ENCODE results near the gene INPP5A.

Gene INPP5A

DNA sequence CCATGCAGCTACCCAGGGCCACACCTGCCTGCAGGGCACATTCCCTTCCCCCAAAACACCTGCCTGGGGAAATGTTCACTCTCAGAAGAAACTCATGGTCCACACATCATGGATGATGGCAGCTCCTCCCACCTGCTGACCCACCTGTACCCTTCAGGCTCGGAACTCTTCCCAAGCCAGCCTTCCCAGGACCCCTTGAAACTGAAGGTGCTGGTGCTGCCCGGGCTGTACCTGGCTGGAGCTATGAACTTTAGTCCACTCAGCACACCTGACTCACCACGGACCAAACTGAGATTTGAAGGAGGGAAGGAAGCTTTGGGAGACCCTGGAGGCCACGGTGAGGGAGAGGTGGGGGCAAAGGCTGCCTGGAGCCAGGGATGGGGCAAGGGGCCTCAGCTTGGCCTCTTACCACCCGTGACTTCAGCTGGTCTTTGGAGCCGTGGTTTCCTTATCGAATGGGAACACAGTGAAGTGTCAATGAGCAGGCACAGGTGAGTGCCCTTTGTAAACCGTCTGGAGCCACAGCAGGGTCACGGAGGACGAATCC lies 30.1 kb upstream of the INPP5A start:
- H3K4ac ChIP-seq (ENCODE audit: low read depth, low read length), result no peak overlapping the region
- H3K23ac ChIP-seq (ENCODE audit: low read length), result no peak overlapping the region
- no CpG with 5 or more reads among the region's 10 CpGs for WGBS (ENCODE audit: extremely low coverage, insufficient coverage, low lambda C conversion rate)
- no peak overlapping the region for H3K18ac ChIP-seq (ENCODE audit: low read length)
- no peak overlapping the region for H3K27ac ChIP-seq (ENCODE audit: low read depth, low read length)
- H3K4me3 ChIP-seq (ENCODE audit: low read length), result no peak overlapping the region
- DNase-seq, result no peak
- H2AK5ac ChIP-seq (ENCODE audit: low read length), result no peak overlapping the region
- no peak overlapping the region for H3K4me2 ChIP-seq (ENCODE audit: low read length)
- no peak overlapping the region for H2BK15ac ChIP-seq (replicated peaks; ENCODE audit: low read depth)
- H3K79me2 ChIP-seq (ENCODE audit: control insufficient read depth, insufficient read depth, low read length), result no peaks in the 10 kb centered on the region
- H2BK120ac ChIP-seq (ENCODE audit: low read depth, low read length), result no peak overlapping the region
- no peaks in the 10 kb centered on the region for H3K27me3 ChIP-seq (ENCODE audit: insufficient read depth, low read length, poor library complexity)
- no peaks in the 10 kb centered on the region for H3K36me3 ChIP-seq (ENCODE audit: control insufficient read depth, insufficient read depth, low read length)
- H3K56ac ChIP-seq (ENCODE audit: low read length), result no peak overlapping the region
- no peak overlapping the region for H4K8ac ChIP-seq (ENCODE audit: low read depth, low read length)
- H3K4me1 ChIP-seq (ENCODE audit: control insufficient read depth, low read depth, low read length), result no peaks in the 10 kb centered on the region
- H3K9ac ChIP-seq (ENCODE audit: low read length), result no peak overlapping the region
- H2BK5ac ChIP-seq (ENCODE audit: low read length), result no peak overlapping the region
- H3K79me1 ChIP-seq (ENCODE audit: low read length), result no peaks in the 10 kb centered on the region
- H4K5ac ChIP-seq (ENCODE audit: low read length), result no peak overlapping the region

GRCh38 chr10:132507956-132508490 lies 29.6 kb upstream of the INPP5A start:
- no peak for DNase-seq
- Histone ChIP-seq H3K79me1 (ENCODE audit: low read length) (no peaks in the 10 kb centered on the region), H2BK15ac (replicated peaks; ENCODE audit: low read depth) (no peak overlapping the region), H3K27ac (ENCODE audit: low read depth, low read length) (no peak overlapping the region), H4K5ac (ENCODE audit: low read length) (no peak overlapping the region), H2BK120ac (ENCODE audit: low read depth, low read length) (no peak overlapping the region), H3K4me3 (ENCODE audit: low read length) (no peak overlapping the region), H4K8ac (ENCODE audit: low read depth, low read length) (no peak overlapping the region), H3K4me2 (ENCODE audit: low read length) (no peak overlapping the region), H3K27me3 (ENCODE audit: insufficient read depth, low read length, poor library complexity) (no peaks in the 10 kb centered on the region), H3K23ac (ENCODE audit: low read length) (no peak overlapping the region), H3K18ac (ENCODE audit: low read length) (no peak overlapping the region), H3K79me2 (ENCODE audit: control insufficient read depth, insufficient read depth, low read length) (no peaks in the 10 kb centered on the region), H3K36me3 (ENCODE audit: control insufficient read depth, insufficient read depth, low read length) (no peaks in the 10 kb centered on the region), H3K4ac (ENCODE audit: low read depth, low read length) (no peak overlapping the region), H3K56ac (ENCODE audit: low read length) (no peak overlapping the region), H3K4me1 (ENCODE audit: control insufficient read depth, low read depth, low read length) (no peaks in the 10 kb centered on the region), H3K9ac (ENCODE audit: low read length) (no peak overlapping the region), H2BK5ac (ENCODE audit: low read length) (no peak overlapping the region), H2AK5ac (ENCODE audit: low read length) (no peak overlapping the region)
- WGBS (ENCODE audit: extremely low coverage, insufficient coverage, low lambda C conversion rate), result no CpG with 5 or more reads among the region's 10 CpGs

DNA sequence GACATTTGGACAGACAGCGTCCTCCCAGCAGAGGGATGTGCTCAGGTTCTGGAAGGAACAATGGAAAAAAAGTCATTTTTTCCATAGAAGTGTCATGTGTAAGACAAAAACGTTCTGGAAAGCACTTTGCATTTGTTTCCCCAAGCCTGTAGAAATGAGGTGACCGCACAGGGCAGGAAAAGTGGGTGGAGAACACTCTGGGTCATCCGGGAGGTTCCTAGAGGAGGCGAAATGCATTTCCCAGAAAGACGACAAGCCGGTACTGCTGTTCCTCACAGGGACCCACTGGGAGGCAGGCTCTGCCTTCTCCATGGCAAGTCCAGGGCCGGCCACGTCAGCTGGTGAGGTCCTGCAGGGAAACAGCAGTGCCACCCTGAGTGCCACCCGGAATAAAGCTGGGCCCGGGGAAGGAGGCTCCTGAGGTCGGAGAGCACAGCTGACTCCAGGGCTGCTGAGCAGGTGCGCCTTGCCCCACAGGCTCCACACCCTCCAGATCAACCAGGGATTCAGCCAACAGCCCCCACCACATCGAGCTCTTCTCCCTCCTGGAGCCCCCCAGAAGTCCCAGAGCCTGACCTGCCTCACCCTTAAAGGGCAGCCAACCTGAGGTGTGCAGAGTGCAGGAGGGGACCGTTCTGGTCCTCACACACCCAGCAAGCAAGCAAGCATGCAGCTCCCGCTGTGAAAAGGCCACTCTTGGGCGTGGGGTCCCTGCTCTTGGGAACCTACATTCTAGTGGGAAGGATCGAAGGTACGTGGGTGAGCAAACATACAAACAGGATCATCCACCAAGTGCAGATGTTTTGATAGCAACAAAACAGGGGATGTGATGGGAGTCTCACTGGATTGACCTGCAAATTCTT lies 28.8 kb upstream of the INPP5A start:
- no peak for DNase-seq
- no peak overlapping the region for H3K56ac ChIP-seq (ENCODE audit: low read length)
- no CpG with 5 or more reads among the region's 19 CpGs for WGBS (ENCODE audit: extremely low coverage, insufficient coverage, low lambda C conversion rate)

GRCh38 chr10:132509506-132510173 lies 27.9 kb upstream of the INPP5A start:
- Histone ChIP-seq H2BK120ac (ENCODE audit: low read depth, low read length) (no peak overlapping the region), H3K79me1 (ENCODE audit: low read length) (no peaks in the 10 kb centered on the region), H2AK5ac (ENCODE audit: low read length) (no peak overlapping the region), H3K27ac (ENCODE audit: low read depth, low read length) (no peak overlapping the region), H4K5ac (ENCODE audit: low read length) (no peak overlapping the region), H3K27me3 (ENCODE audit: insufficient read depth, low read length, poor library complexity) (no peaks in the 10 kb centered on the region), H3K4me1 (ENCODE audit: control insufficient read depth, low read depth, low read length) (no peaks in the 10 kb centered on the region), H3K36me3 (ENCODE audit: control insufficient read depth, insufficient read depth, low read length) (no peaks in the 10 kb centered on the region), H3K4ac (ENCODE audit: low read depth, low read length) (no peak overlapping the region), H4K8ac (ENCODE audit: low read depth, low read length) (no peak overlapping the region), H2BK15ac (replicated peaks; ENCODE audit: low read depth) (no peak overlapping the region), H3K18ac (ENCODE audit: low read length) (no peak overlapping the region), H3K56ac (ENCODE audit: low read length) (no peak overlapping the region), H3K23ac (ENCODE audit: low read length) (no peak overlapping the region), H3K79me2 (ENCODE audit: control insufficient read depth, insufficient read depth, low read length) (no peaks in the 10 kb centered on the region), H3K4me2 (ENCODE audit: low read length) (no peak overlapping the region), H3K9ac (ENCODE audit: low read length) (no peak overlapping the region), H3K4me3 (ENCODE audit: low read length) (no peak overlapping the region), H2BK5ac (ENCODE audit: low read length) (no peak overlapping the region)
- no CpG with 5 or more reads among the region's 14 CpGs for WGBS (ENCODE audit: extremely low coverage, insufficient coverage, low lambda C conversion rate)
- no peak for DNase-seq

More for the DNA sequence above, 28.8 kb upstream of the INPP5A start:
- no peaks in the 10 kb centered on the region for H3K79me2 ChIP-seq (ENCODE audit: control insufficient read depth, insufficient read depth, low read length)
- no peak overlapping the region for H3K23ac ChIP-seq (ENCODE audit: low read length)
- H3K4me2 ChIP-seq (ENCODE audit: low read length), result no peak overlapping the region
- no peak overlapping the region for H2AK5ac ChIP-seq (ENCODE audit: low read length)
- no peak overlapping the region for H3K27ac ChIP-seq (ENCODE audit: low read depth, low read length)
- H3K4me3 ChIP-seq (ENCODE audit: low read length), result no peak overlapping the region
- no peaks in the 10 kb centered on the region for H3K79me1 ChIP-seq (ENCODE audit: low read length)
- H3K27me3 ChIP-seq (ENCODE audit: insufficient read depth, low read length, poor library complexity), result no peaks in the 10 kb centered on the region
- no peaks in the 10 kb centered on the region for H3K36me3 ChIP-seq (ENCODE audit: control insufficient read depth, insufficient read depth, low read length)
- H3K18ac ChIP-seq (ENCODE audit: low read length), result no peak overlapping the region
- H2BK5ac ChIP-seq (ENCODE audit: low read length), result no peak overlapping the region
- H2BK15ac ChIP-seq (replicated peaks; ENCODE audit: low read depth), result no peak overlapping the region
- H3K4ac ChIP-seq (ENCODE audit: low read depth, low read length), result no peak overlapping the region
- no peaks in the 10 kb centered on the region for H3K4me1 ChIP-seq (ENCODE audit: control insufficient read depth, low read depth, low read length)
- H3K9ac ChIP-seq (ENCODE audit: low read length), result no peak overlapping the region
- no peak overlapping the region for H2BK120ac ChIP-seq (ENCODE audit: low read depth, low read length)
- H4K5ac ChIP-seq (ENCODE audit: low read length), result no peak overlapping the region
- H4K8ac ChIP-seq (ENCODE audit: low read depth, low read length), result no peak overlapping the region

DNA sequence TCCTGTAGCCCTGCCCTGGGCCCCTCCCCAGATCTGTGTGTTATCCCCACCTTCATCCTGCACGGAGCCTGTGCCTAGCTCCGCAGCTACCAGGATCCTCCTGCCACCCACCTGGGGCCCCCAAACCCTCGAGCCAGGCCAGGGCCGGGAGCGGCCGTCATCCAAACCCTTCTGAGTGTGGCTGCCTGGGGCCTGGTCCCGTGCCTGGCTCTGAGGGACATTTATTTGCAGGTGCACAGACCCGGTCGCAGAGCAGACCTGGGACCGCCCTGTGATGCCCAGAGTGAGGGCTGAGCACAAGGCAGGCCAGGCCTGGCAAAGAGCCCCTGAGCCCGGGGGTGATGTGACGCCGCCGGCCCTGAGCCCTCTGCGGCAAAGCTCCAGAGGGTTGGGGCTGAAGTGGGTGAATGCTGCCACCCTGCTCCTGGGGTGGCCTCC lies 27.4 kb upstream of the INPP5A start:
- no peak overlapping the region for H3K27ac ChIP-seq (ENCODE audit: low read depth, low read length)
- H2BK120ac ChIP-seq (ENCODE audit: low read depth, low read length), result no peak overlapping the region
- no peak overlapping the region for H4K5ac ChIP-seq (ENCODE audit: low read length)
- no peak overlapping the region for H2BK5ac ChIP-seq (ENCODE audit: low read length)
- H3K79me2 ChIP-seq (ENCODE audit: control insufficient read depth, insufficient read depth, low read length), result no peaks in the 10 kb centered on the region
- H3K4me1 ChIP-seq (ENCODE audit: control insufficient read depth, low read depth, low read length), result no peaks in the 10 kb centered on the region
- no peak overlapping the region for H3K56ac ChIP-seq (ENCODE audit: low read length)
- no peak overlapping the region for H2BK15ac ChIP-seq (replicated peaks; ENCODE audit: low read depth)
- no peak overlapping the region for H2AK5ac ChIP-seq (ENCODE audit: low read length)
- no peaks in the 10 kb centered on the region for H3K79me1 ChIP-seq (ENCODE audit: low read length)
- no peaks in the 10 kb centered on the region for H3K27me3 ChIP-seq (ENCODE audit: insufficient read depth, low read length, poor library complexity)
- no peak overlapping the region for H3K4me2 ChIP-seq (ENCODE audit: low read length)
- no peaks in the 10 kb centered on the region for H3K36me3 ChIP-seq (ENCODE audit: control insufficient read depth, insufficient read depth, low read length)
- no peak for DNase-seq
- H3K9ac ChIP-seq (ENCODE audit: low read length), result no peak overlapping the region
- H3K4me3 ChIP-seq (ENCODE audit: low read length), result no peak overlapping the region
- no CpG with 5 or more reads among the region's 15 CpGs for WGBS (ENCODE audit: extremely low coverage, insufficient coverage, low lambda C conversion rate)
- no peak overlapping the region for H4K8ac ChIP-seq (ENCODE audit: low read depth, low read length)
- H3K4ac ChIP-seq (ENCODE audit: low read depth, low read length), result no peak overlapping the region
- no peak overlapping the region for H3K23ac ChIP-seq (ENCODE audit: low read length)
- no peak overlapping the region for H3K18ac ChIP-seq (ENCODE audit: low read length)

Measured in mesendoderm (in vitro differentiated cells).